Endodermal cell (in vitro differentiated cells): ENCODE results near the gene RCL1. TPM values are rescaled to one million over a fixed set of nuclear protein-coding genes. Genes with fewer than 3 reads are reported as not detected.

Experiments used
- DNase-seq: peaks from one replicate; pipeline ENCODE4 v3.0.0-alpha.2; 2017
- H3K27ac ChIP-seq: 2 replicates; pipeline ENCODE4 v1.5.1; 2013; ENCODE audit warnings: mild to moderate bottlenecking, low read depth, low read length, moderate library complexity
- H3K27me3 ChIP-seq: 2 replicates; pipeline ENCODE4 v1.6.1; 2013; ENCODE audit warnings: mild to moderate bottlenecking, low read length, moderate library complexity; ENCODE audit not compliant: insufficient read depth, control insufficient read depth, poor library complexity, severe bottlenecking
- H3K36me3 ChIP-seq: 2 replicates; pipeline ENCODE4 v1.7.0; 2013; ENCODE audit warnings: mild to moderate bottlenecking, low read length, moderate library complexity; ENCODE audit not compliant: control insufficient read depth, insufficient read depth
- H3K4me1 ChIP-seq: one replicate; pipeline ENCODE4 v1.7.0; 2013; ENCODE audit warnings: low read length; ENCODE audit not compliant: control insufficient read depth, insufficient read depth
- H3K4me3 ChIP-seq: 2 replicates; pipeline ENCODE4 v1.5.1; 2013; ENCODE audit warnings: mild to moderate bottlenecking, low read length, moderate library complexity
- H3K9ac ChIP-seq: 2 replicates; pipeline ENCODE4 v1.6.1; 2013; ENCODE audit warnings: mild to moderate bottlenecking, low read length, moderate library complexity; ENCODE audit not compliant: poor library complexity, severe bottlenecking; ENCODE audit errors: extremely low read depth
- H3K9me3 ChIP-seq: 2 replicates; pipeline ENCODE4 v1.6.1; 2013; ENCODE audit warnings: mild to moderate bottlenecking, low read length, moderate library complexity; ENCODE audit not compliant: control insufficient read depth
- H3K27ac Mint-ChIP-seq: 2 replicates; pipeline ENCODE4 v1.8.0; 2020; ENCODE audit warnings: mixed read lengths
- H3K27me3 Mint-ChIP-seq: 2 replicates; pipeline ENCODE4 v1.8.0; 2021; ENCODE audit warnings: mild to moderate bottlenecking, mixed read lengths; ENCODE audit not compliant: insufficient read depth
- H3K36me3 Mint-ChIP-seq: 2 replicates; pipeline ENCODE4 v1.8.0; 2020; ENCODE audit warnings: low read depth, mixed read lengths
- H3K4me1 Mint-ChIP-seq: 2 replicates; pipeline ENCODE4 v1.8.0; 2020; ENCODE audit warnings: mixed read lengths
- H3K4me3 Mint-ChIP-seq: 2 replicates; pipeline ENCODE4 v1.8.0; 2020; ENCODE audit warnings: mild to moderate bottlenecking, moderate library complexity, mixed read lengths
- H3K9me3 Mint-ChIP-seq: 2 replicates; pipeline ENCODE4 v1.8.0; 2020; ENCODE audit warnings: mild to moderate bottlenecking, mixed read lengths
- WGBS, 2 experiments: methylation state at CpG; one replicate each; pipeline versions ENCODE4 v1.1.5 to v1.1.7; 2013; ENCODE audit warnings: missing lambda C conversion rate in 2 of 2, mixed read lengths in 1 of 2; ENCODE audit not compliant: insufficient coverage in 1 of 2, insufficient read length in 1 of 2; 5-methylcytosine and 5-hydroxymethylcytosine counted together
- total RNA-seq, 2 donors: library from RNA; stranded (reverse); fragmentation: NEBNext Ultra II Directional in 1 of 2; extraction: Animal tissue kit (Norgen Biotek cat#: 25700) in 1 of 2; gene quantifications; 2 replicates in 1 of 2; 3 replicates in 1 of 2; pipeline ENCODE4 v1.2.1, GENCODE V29; 2021
- TF ChIP-seq, protein P1 (sequence below): fragments of 200-600 bp; sonication (generic); conservative IDR thresholded peaks from 2 replicates; pipeline ENCODE4 v1.5.0; 2021; ENCODE audit warnings: antibody characterized with exemption, mild to moderate bottlenecking

The RCL1 gene
- total RNA-seq, 2 donors from 2014 or later, result 13.2 to 18.6 TPM

DNA sequence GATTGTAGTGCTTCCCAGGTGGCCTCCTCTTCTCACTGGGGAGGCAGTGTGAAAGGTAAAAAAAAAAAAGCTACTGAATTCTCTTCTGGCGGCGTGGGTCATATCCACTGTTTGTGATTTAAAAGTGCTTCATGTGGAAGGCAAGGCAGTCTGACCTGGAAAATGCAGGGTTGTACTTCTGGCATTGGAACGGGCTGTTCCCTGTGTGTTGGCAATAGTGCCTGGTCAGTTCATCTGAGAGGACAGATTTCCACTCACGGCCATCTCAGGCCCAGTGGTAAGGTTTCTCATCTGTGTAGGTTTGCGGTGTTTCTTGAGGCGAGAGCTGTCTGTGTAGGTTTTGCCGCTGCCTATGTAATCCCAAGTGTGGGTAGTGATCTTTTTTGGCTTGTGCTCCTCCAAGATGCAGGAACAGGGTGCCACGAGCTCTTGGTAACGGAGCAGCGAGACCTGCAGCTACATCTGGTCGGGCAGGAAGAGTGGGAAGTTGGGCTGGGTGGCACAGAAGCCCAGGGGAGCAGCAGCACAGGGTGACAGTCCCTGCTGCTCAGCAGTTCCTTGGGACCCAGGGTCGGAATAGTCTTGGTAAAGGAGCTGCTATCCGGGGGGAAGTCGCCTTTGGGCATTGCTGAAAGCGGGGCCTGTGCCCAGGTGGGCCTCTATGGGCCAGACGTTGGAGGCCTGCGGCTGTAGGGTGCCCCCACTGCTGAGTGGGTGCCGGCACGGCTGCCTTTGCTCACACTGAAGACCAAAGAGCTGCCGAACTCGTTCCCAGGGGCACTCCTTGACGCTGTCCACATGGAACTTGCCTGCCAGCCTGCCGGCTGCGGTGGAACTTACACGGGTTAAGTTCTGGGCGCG is 11.2 kb downstream of the RCL1 start:
- Histone ChIP-seq H3K9ac (no peak overlapping the region), H3K36me3 (no peaks in the 10 kb centered on the region), H3K27me3 (no peaks in the 10 kb centered on the region), H3K27ac (no peak overlapping the region), H3K4me1 (no peaks in the 10 kb centered on the region), H3K4me3 (no peak overlapping the region), H3K9me3 (peaks cover 18% of the 10 kb centered on the region)
- DNase-seq, result no peak
- Mint-ChIP-seq H3K9me3 (peaks cover 21% of the 10 kb centered on the region), H3K4me1 (peaks cover 5% of the 10 kb centered on the region), H3K4me3 (no peak overlapping the region), H3K27ac (peak overlapping the region; percentile 32), H3K27me3 (no peaks in the 10 kb centered on the region), H3K36me3 (peaks cover 24% of the 10 kb centered on the region)
- TF ChIP-seq, protein P1, sequence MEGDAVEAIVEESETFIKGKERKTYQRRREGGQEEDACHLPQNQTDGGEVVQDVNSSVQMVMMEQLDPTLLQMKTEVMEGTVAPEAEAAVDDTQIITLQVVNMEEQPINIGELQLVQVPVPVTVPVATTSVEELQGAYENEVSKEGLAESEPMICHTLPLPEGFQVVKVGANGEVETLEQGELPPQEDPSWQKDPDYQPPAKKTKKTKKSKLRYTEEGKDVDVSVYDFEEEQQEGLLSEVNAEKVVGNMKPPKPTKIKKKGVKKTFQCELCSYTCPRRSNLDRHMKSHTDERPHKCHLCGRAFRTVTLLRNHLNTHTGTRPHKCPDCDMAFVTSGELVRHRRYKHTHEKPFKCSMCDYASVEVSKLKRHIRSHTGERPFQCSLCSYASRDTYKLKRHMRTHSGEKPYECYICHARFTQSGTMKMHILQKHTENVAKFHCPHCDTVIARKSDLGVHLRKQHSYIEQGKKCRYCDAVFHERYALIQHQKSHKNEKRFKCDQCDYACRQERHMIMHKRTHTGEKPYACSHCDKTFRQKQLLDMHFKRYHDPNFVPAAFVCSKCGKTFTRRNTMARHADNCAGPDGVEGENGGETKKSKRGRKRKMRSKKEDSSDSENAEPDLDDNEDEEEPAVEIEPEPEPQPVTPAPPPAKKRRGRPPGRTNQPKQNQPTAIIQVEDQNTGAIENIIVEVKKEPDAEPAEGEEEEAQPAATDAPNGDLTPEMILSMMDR, result no peak
- 95% methylated on average over 18 to 27 of the region's 27 CpGs for WGBS, 2 experiments

GRCh38 chr9:4804531-4805016 is 11.8 kb downstream of the RCL1 start:
- TF ChIP-seq, protein P1, result no peak
- H3K27me3 ChIP-seq, result no peaks in the 10 kb centered on the region
- H3K4me3 ChIP-seq, result no peak overlapping the region
- H3K9ac ChIP-seq, result no peak overlapping the region
- H3K27ac ChIP-seq, result no peak overlapping the region
- Mint-ChIP-seq H3K27me3 (no peaks in the 10 kb centered on the region), H3K9me3 (peaks cover 21% of the 10 kb centered on the region), H3K36me3 (peaks cover 27% of the 10 kb centered on the region), H3K4me3 (no peak overlapping the region), H3K4me1 (no peaks in the 10 kb centered on the region), H3K27ac (no peak overlapping the region)
- H3K9me3 ChIP-seq, result peaks cover 18% of the 10 kb centered on the region
- WGBS, 2 experiments, result 95% methylated on average over 18 to 28 of the region's 28 CpGs
- H3K4me1 ChIP-seq, result no peaks in the 10 kb centered on the region
- no peaks in the 10 kb centered on the region for H3K36me3 ChIP-seq
- DNase-seq, result no peak

- H3K4me1 Mint-ChIP-seq, result no peaks in the 10 kb centered on the region
- no peaks in the 10 kb centered on the region for H3K36me3 ChIP-seq
- H3K27me3 ChIP-seq, result no peaks in the 10 kb centered on the region
- no peak overlapping the region for H3K4me3 Mint-ChIP-seq
- peaks cover 18% of the 10 kb centered on the region for H3K9me3 ChIP-seq
- H3K4me1 ChIP-seq, result no peaks in the 10 kb centered on the region
- no peaks in the 10 kb centered on the region for H3K27me3 Mint-ChIP-seq
- H3K27ac ChIP-seq, result no peak overlapping the region
- H3K36me3 Mint-ChIP-seq, result peaks cover 27% of the 10 kb centered on the region
- peaks cover 21% of the 10 kb centered on the region for H3K9me3 Mint-ChIP-seq
- 94% methylated on average over 3 of the region's 3 CpGs; no CpG with 5 or more reads in 1 of the 2 experiments for WGBS, 2 experiments
- H3K27ac Mint-ChIP-seq, result no peak overlapping the region
- DNase-seq, result no peak
- H3K9ac ChIP-seq, result no peak overlapping the region
- H3K4me3 ChIP-seq, result no peak overlapping the region
- TF ChIP-seq, protein P1, result no peak
Observed at GRCh38 chr9:4805191-4805918, 12.6 kb downstream of the RCL1 start.
